NOMO-1 (cell line): Measurements from ENCODE around the gene KRT13.
"Not testable (repeated sequence)": the region's sequence is repeated elsewhere in the genome, so short reads cannot be mapped to it uniquely, and the experiment has no call there.

ENCODE experiments used
- DNase-seq, 2 experiments: peaks; one replicate each; lab custom pipeline; 2025; ENCODE audit not compliant: unreplicated experiment in 2 of 2; lab: John Stamatoyannopoulos, UW

The KRT13 gene

GRCh38 chr17:41505007-41505808, at the start of gene KRT13:
KRT13 (minus strand) TSS chr17:41505612; CDS start chr17:41505550, 62 bp downstream.
- DNase-seq = no peak

- DNase-seq = no peak
Measured at GRCh38 chr17:41553987-41554680, 48.7 kb upstream of the KRT13 start.

DNA sequence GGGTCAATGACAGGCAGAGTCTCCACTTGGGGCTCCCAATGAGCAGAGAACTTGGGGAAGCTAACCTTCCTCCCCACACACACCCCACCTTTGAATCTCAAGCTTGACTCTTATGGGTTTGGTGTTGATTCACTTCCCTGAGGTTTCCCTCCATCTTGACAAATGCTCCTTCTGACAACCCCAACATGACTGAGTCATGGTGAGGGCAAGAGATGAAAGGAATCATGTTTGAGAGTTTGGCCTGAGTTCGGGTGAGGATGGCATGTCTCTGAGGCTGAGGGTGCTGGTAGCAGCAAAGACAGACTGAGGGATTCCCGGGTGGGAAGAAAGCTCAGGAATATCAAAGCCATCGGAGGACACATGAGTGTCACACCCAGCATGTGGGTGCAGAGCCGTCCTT, 47.8 kb upstream of the KRT13 start:
- no peak for DNase-seq

DNA sequence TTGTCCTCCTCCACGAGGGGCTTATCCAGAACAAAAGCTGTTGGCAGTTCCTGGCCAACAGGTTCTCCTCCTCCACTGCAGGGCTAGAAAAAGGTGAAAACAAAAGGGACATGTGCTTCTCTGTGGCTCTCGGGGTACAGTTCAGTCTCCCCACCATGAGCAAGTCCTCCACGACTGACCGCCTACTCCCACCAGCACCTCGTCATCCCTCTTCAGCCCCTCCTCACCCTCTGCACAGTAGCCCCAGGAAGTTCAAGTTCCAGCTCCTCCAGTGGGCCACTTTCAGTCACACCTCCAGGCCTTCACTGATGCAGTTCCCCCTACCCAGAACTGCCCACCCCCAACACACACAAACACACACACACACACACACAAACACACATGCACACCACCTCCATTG, 47.0 kb upstream of the KRT13 start:
- no peak for DNase-seq

DNA sequence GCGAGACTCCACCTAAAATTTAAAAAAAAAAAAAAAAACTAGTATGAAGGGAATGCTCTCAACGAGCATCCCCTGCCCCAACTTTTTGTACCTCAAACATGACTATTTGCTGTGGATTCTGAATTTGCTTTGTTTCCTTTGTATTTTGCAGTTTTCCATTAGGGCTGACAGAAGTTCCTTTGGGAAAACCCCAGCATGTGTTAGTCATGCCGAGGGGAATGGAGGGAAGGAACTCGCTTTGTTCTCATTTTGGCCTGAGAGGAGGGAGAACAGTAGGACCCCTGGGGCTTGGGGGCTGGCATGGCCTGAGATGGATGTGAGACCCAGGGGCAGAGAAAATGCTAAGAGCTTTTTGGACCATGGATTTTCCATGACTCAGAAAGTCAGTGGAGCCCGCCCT, 46.0 kb upstream of the KRT13 start:
- DNase-seq = no peak

GRCh38 chr17:41549596-41550039, 44.2 kb upstream of the KRT13 start:
- no peak for DNase-seq

- DNase-seq = peak; percentile 69 to 86
Measured at GRCh38 chr17:41548844-41549595, 43.6 kb upstream of the KRT13 start.

GRCh38 chr17:41547921-41548843, 42.8 kb upstream of the KRT13 start:
- DNase-seq = peak; percentile 12 to 30

GRCh38 chr17:41547378-41547841, 42.0 kb upstream of the KRT13 start:
- DNase-seq = no peak

- no peak for DNase-seq
Measured at GRCh38 chr17:41546819-41547218, 41.4 kb upstream of the KRT13 start.

DNA sequence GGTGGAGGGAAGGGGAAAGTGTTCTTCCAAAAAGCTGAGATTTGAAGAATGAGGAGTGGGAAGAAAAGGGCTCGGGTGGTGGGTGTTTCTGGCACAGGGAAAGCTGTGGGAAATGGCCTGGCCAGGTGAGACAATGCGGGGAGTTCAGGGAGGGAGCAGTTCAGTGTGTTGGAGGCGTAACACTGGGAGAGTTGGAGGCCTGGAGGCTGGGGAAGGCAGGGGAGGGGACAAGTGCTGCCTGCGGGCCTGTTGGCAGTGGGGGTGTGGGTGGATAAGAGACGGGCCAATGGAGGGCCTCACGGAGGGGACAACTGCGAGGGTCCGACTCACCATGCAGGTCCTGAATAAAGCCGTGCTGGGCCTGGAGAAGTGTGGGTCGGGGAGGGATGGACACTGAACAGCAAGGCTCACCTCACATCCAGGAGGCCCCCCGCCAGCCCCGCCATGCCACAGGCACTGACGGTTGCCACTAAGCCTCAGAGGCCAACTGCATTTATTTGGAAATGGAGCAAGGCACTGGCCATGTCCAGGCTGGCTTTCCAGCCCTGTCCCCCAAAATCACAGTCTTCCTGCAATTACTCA, 40.5 kb upstream of the KRT13 start:
- no peak for DNase-seq

DNA sequence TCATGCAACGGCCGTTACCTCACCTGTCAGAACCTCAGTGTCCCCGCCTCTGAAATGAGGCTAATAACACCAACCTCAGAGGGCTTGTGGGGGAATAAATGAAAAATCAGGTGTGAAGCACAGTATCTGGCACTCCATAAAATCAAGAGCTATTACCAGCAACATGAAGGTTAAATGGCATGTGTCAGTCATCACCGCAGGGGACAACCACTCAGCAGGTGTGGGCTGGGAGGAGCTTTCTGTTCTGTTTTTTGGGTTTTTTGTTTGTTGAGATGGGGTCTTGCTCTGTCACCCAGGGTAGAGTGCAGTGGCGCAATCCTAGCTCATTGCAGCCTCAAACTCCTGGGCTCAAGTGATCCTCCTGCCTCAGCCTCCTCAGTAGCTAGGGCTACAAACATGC, 39.5 kb upstream of the KRT13 start:
- no peak for DNase-seq

GRCh38 chr17:41544491-41544892, 39.1 kb upstream of the KRT13 start:
- DNase-seq = no peak

- not testable (repeated sequence) for DNase-seq
Measured at GRCh38 chr17:41542786-41543185, 37.4 kb upstream of the KRT13 start.

DNA sequence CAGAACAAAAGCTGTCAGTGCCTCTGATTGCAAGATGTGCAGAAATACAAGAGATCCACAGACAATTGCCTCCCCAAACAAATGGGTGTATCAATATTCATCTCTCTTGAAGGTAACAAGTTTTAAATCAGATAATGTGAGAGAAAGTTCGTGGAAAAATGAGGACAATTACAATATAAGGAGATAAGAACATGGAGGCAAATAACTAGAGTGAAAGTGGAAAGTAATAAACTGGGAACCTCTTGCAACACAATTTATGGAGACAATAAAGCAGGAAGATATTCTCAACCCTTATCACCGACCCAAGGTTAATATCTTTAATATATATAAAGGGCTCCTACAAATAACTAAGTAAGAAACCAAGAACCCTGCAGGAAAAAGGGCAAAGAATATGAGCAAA, 36.9 kb upstream of the KRT13 start:
- no peak for DNase-seq

- no peak for DNase-seq
Measured at GRCh38 chr17:41540921-41541625, 35.7 kb upstream of the KRT13 start.

DNA sequence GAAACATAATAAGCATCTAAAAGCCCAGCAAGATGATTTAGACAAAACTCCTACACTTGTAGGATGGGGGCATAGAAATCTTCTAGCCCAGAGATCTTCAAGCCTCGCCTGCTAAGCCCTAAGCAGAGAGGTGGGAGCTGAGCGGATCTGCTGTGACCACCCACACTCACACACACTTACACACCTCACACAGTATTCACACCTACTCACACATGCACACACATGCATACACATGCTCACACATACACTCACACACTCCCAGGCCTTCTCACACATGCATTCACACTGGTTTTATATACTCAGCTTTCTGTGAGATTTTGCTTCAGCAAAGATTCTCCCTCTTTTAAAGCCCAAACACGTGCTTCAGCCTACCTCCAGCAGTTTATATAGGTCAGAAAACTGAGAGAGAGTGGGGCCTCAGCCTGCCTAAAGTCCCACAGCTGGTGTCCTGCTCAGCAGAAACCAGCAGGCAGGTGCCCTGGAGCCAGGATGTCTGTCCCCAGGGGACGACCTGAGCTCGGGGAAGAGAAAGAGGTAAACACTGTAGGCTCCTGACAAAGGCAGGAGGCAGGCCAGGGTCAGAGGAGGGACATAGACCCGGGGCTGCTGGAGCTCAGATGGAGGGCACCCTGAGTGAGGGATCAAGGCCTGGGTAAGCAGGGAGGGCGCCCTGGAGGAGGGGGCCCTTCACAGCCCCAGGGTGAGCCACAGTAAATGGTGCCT, 34.7 kb upstream of the KRT13 start:
- no peak for DNase-seq

GRCh38 chr17:41539071-41539492, 33.7 kb upstream of the KRT13 start:
- no peak for DNase-seq

- DNase-seq = no peak
Measured at GRCh38 chr17:41538565-41538991, 33.2 kb upstream of the KRT13 start.
